Nephron (organoid): ENCODE data around the gene ZER1.
A peak's percentile ranks its signal among the peaks of the same experiment; 100 is the strongest.
"Not testable (repeated sequence)": the region's sequence is repeated elsewhere in the genome, so short reads cannot be mapped to it uniquely, and the experiment has no call there.

Experiments used
- H3K27ac Mint-ChIP-seq, 3 experiments: 2 replicates each; pipeline ENCODE4 v1.8.0; 2020; ENCODE audit warnings: mixed read lengths in 3 of 3, mild to moderate bottlenecking in 2 of 3, moderate library complexity in 1 of 3
- H3K27me3 Mint-ChIP-seq: 2 replicates; pipeline ENCODE4 v1.8.0; 2021; ENCODE audit warnings: low read depth, mild to moderate bottlenecking, moderate library complexity, mixed read lengths
- H3K36me3 Mint-ChIP-seq: 2 replicates; pipeline ENCODE4 v1.8.0; 2020; ENCODE audit warnings: low read depth, mixed read lengths
- H3K4me1 Mint-ChIP-seq: 2 replicates; pipeline ENCODE4 v1.8.0; 2020; ENCODE audit warnings: mixed read lengths
- H3K4me3 Mint-ChIP-seq, 3 experiments: 2 replicates each; pipeline ENCODE4 v1.8.0; 2020; ENCODE audit warnings: mild to moderate bottlenecking in 3 of 3, mixed read lengths in 3 of 3, moderate library complexity in 2 of 3
- H3K9me3 Mint-ChIP-seq: 2 replicates; pipeline ENCODE4 v1.8.0; 2020; ENCODE audit warnings: mixed read lengths
- TF ChIP-seq, protein P1 (sequence below), 3 experiments: fragments of 200-600 bp; sonication (generic); IDR thresholded peaks; one replicate each; pipeline ENCODE4 v1.5.0; 2021; ENCODE audit warnings: antibody characterized with exemption in 3 of 3; ENCODE audit not compliant: unreplicated experiment in 3 of 3

The ZER1 gene

DNA sequence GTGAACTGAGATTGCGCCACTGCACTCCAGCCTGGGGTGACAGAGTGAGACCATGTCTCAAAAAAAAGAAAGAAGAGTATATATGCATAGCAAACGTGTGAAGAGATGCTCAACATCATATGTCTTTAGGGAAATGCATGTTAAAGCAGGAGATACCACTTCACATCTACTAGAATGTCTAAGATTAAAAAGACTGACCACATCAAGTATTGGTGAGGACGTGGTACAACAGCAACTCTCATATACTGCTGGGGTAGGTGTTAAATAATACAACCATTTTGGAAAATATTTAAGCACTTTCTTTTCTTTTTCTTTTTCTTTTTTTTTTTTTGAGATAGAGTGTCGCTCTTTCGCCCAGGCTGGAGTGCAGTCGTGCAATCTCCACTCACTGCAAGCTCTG is 13.7 kb upstream of the ZER1 start:
- TF ChIP-seq, protein P1, sequence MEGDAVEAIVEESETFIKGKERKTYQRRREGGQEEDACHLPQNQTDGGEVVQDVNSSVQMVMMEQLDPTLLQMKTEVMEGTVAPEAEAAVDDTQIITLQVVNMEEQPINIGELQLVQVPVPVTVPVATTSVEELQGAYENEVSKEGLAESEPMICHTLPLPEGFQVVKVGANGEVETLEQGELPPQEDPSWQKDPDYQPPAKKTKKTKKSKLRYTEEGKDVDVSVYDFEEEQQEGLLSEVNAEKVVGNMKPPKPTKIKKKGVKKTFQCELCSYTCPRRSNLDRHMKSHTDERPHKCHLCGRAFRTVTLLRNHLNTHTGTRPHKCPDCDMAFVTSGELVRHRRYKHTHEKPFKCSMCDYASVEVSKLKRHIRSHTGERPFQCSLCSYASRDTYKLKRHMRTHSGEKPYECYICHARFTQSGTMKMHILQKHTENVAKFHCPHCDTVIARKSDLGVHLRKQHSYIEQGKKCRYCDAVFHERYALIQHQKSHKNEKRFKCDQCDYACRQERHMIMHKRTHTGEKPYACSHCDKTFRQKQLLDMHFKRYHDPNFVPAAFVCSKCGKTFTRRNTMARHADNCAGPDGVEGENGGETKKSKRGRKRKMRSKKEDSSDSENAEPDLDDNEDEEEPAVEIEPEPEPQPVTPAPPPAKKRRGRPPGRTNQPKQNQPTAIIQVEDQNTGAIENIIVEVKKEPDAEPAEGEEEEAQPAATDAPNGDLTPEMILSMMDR (IDR thresholded peaks at IDR 0.05; ENCODE audit: unreplicated experiment in 3 of 3): no peak
- Mint-ChIP-seq H3K4me1 (peaks cover 15% of the 10 kb centered on the region), H3K27ac (no peak overlapping the region)

DNA sequence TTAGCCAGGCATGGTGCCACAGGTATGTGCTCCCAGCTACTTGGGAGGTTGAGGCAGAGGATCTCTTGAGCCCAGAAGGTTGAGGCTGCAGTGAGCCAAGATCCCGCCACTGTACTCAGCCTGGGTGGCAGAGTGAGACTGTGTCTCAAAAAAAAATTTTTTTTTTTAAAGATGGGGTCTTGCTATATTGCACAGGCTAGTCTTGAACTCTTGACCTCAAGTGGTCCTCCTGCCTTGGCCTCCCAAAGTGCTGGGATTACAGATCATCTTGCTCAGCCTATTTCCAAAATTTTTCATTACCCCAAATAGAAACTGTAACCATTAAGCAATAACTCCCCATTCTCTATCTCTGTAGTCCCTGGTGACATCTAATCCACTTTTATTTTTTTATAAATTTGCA is 10.9 kb upstream of the ZER1 start:
- H3K9me3 Mint-ChIP-seq: peaks cover 5% of the 10 kb centered on the region
- H3K36me3 Mint-ChIP-seq: no peaks in the 10 kb centered on the region

More for the DNA sequence above, 13.7 kb upstream of the ZER1 start:
- Mint-ChIP-seq H3K36me3 (peaks cover 8% of the 10 kb centered on the region), H3K27me3 (no peaks in the 10 kb centered on the region), H3K4me3 (peak overlapping the region; percentile 57 to 69 (median 63)), H3K9me3 (peaks cover 5% of the 10 kb centered on the region)

DNA sequence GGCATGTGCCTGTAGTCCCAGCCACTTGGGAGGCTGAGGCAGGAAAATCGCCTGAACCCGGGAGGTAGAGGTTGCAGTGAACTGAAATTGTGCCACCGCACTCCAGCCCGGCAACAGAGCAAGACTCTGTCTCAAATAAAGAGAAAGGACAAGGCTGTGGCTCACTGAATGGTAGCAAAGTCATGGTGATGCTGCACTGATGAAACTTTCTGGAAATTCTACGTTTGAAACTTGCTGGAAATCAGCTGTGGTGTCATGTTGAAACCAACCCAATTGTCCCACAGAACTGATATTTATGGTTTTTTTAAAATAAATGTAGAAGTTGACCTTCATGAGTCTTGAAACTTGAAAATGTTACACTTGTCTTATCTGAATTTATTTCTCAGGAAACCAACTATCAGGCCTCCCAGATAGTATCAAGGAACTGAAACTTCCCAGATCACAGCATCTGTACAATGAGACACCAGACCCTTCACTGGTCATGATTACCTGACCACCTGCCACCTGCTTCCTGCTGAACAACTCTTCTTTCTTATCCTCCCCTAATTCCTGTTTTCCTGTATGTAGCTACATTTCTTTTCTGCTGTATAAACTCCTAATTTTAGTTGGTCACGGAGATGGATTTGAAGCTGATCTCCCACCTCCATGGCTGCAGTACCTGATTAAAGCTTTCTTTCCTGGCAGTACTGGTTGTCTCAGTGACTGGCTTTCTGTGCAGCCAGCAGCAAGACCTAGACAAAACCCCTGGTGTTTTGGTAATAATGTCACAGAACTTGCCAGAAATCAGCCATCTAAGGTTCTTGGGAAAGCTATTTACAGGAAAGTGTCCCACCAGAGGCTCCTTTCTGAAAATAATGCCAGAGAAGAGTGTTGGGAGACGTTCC is 9.7 kb upstream of the ZER1 start:
- peaks cover 7% of the 10 kb centered on the region for H3K4me1 Mint-ChIP-seq
- TF ChIP-seq, protein P1 (IDR thresholded peaks at IDR 0.05; ENCODE audit: unreplicated experiment in 3 of 3): no peak
- no peak overlapping the region for H3K4me3 Mint-ChIP-seq
- no peak overlapping the region for H3K27ac Mint-ChIP-seq
- no peaks in the 10 kb centered on the region for H3K36me3 Mint-ChIP-seq
- H3K9me3 Mint-ChIP-seq: peaks cover 5% of the 10 kb centered on the region
- no peaks in the 10 kb centered on the region for H3K27me3 Mint-ChIP-seq

More for the DNA sequence above, 10.9 kb upstream of the ZER1 start:
- Mint-ChIP-seq H3K27me3 (no peaks in the 10 kb centered on the region), H3K27ac (peak overlapping the region in 2 of 3 experiments; percentile 70 to 85), H3K4me3 (no peak overlapping the region), H3K4me1 (peaks cover 9% of the 10 kb centered on the region)
- TF ChIP-seq, protein P1 (IDR thresholded peaks at IDR 0.05; ENCODE audit: unreplicated experiment in 3 of 3): no peak

DNA sequence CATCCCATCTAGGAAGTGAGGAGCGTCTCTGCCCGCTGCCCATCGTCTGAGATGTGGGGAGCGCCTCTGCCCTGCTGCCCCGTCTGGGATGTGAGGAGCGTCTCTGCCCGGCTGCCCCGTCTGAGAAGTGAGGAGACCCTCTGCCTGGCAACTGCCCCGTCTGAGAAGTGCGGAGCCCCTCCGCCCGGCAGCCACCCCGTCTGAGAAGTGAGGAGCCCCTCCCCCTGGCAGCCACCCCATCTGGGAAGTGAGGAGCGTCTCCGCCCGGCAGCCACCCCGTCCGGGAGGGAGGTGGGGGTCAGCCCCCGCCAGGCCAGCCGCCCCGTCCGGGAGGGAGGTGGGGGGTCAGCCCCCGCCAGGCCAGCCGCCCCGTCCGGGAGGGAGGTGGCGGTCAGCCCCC is 8.4 kb upstream of the ZER1 start:
- not testable (repeated sequence) for H3K36me3 Mint-ChIP-seq, H3K27me3 Mint-ChIP-seq, H3K4me3 Mint-ChIP-seq, H3K27ac Mint-ChIP-seq, H3K9me3 Mint-ChIP-seq, H3K4me1 Mint-ChIP-seq

DNA sequence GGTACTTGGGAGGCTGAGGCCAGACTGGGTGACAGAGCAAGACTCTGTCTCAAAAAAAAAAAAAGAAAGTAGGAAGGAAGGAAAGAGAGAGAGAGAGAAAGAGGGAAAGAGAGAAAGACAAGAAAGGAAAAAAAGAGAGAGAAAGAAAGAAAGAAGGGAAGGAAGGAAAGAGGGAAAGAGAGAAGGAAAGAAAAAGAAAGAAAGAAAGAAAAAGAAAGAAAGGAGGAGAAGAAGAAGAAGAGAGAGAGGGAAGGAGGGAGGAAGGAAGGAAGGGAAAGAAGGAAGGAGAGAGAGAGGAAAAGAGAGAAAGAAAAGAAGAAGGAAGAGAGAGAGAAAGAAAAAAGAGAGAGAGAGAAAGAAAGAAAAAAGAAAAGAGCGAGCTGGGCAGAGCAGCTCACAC is 3.1 kb upstream of the ZER1 start:
- TF ChIP-seq, protein P1 (IDR thresholded peaks at IDR 0.05; ENCODE audit: unreplicated experiment in 3 of 3): no peak
- Mint-ChIP-seq H3K36me3 (peaks cover 4% of the 10 kb centered on the region), H3K4me3 (no peak overlapping the region), H3K27me3 (no peaks in the 10 kb centered on the region), H3K27ac (no peak overlapping the region), H3K9me3 (peaks cover 4% of the 10 kb centered on the region), H3K4me1 (peaks cover 12% of the 10 kb centered on the region)

DNA sequence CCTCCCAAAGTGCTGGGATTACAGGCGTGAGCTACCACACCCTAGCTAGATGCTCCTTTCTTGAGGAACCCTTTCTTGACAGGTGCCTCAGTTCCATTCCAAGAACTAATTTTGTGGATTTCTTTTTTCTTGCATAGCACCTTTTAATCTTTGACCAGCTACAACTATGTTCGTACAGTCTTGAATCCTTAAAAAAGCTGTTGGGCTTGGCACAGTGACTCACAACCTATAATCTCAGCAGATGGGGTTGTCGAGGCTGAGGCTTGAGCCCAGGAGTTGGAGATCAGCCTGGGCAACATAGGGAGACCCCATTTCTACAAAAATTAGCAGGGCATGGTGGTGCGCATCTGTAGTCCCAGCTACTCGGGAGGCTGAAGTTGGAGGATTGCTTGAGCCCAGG is 1.3 kb upstream of the ZER1 start:
- H3K36me3 Mint-ChIP-seq: peaks cover 4% of the 10 kb centered on the region
- H3K27ac Mint-ChIP-seq: peak overlapping the region in 2 of 3 experiments; percentile 52 to 95
- H3K4me3 Mint-ChIP-seq: peak overlapping the region; percentile 90 to 99 (median 95)
- no peaks in the 10 kb centered on the region for H3K27me3 Mint-ChIP-seq
- H3K9me3 Mint-ChIP-seq: peaks cover 4% of the 10 kb centered on the region
- peaks cover 18% of the 10 kb centered on the region for H3K4me1 Mint-ChIP-seq
- TF ChIP-seq, protein P1 (IDR thresholded peaks at IDR 0.05; ENCODE audit: unreplicated experiment in 3 of 3): no peak
